Measurements from ENCODE around the gene NADK.
"Not testable (repeated sequence)": the region's sequence is repeated elsewhere in the genome, so short reads cannot be mapped to it uniquely, and the experiment has no call there.

The NADK gene

GRCh38 chr1:1738799-1739337, 39.4 kb downstream of the NADK start:
- H3K9me3 ChIP-seq (ENCODE audit: control insufficient read depth in 2 of 2, low read length in 2 of 2); H3K27me3 ChIP-seq (ENCODE audit: control insufficient read depth in 1 of 2, insufficient read depth in 2 of 2, low read length in 2 of 2); H3K36me3 ChIP-seq (ENCODE audit: control insufficient read depth in 2 of 2, insufficient read depth in 2 of 2, low read length in 2 of 2); H3K4me1 ChIP-seq (ENCODE audit: control insufficient read depth, insufficient read depth, low read length); H3K27ac ChIP-seq (ENCODE audit: low read length); H3K9ac ChIP-seq (ENCODE audit: low read length in 2 of 2); H3K4me3 ChIP-seq (ENCODE audit: low read length in 2 of 2): not testable (repeated sequence)

DNA sequence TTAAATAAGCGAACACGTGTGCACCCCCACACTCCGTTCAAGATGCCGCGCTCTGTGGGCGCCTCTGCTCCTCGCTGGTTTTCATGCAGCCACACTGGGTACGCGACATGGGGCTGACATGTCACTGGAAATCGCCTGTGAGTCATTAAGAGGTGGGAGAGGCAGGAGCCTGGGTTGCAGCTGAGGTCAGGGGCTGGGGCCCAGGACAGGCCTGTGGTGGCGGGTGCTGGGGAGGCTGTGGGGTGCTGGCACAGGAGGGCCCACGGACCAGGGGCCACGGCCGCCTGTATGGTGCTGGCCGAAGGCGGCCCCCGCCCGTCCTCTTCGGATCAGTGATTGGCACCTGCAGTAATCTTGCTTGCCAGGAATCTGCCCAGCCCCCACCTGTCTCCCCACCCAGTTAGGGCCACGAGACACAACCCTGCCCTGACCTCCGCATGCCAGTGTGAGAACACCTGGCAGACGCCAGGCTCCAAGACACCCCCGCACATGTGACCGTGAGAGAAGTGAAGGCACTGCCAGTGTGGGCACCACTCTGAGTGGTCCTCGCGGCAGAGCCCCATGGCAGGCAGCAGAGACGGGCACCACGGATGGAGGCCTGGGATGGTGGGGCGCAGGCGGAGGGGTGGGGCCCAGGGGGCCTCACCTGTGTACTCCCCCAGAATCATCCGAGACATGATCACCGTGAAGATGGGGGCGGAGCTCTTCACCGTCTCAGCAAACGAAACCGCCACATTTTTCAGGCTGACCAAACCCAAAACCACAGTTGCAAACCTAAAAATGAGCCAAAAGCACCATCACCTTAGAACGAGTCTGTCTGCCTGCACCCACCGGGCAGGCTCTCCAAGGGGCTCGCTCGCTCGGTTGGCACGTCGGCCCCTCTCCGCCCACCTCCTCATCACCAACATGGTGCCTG, 40.3 kb downstream of the NADK start:
- not testable (repeated sequence) for H3K27me3 ChIP-seq (ENCODE audit: control insufficient read depth in 1 of 2, insufficient read depth in 2 of 2, low read length in 2 of 2)

DNA sequence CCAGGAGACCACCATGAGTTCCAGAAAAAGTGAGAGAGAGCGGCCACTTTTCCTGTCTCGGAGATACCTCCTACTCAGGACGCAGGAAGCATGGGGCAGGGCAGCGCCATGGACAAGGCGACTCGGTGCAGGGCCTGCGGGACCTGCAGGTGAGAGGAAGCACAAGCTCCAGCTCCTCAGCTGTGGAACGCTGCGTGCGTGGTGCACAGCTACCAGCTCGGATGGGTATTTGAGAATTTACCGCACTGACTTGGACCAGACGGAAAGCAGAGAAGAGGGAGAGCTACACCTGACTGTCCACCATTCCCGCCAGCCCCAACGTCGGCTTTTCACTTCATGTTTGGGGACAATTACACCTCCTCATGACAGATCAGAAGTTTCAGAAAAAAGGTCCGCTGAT, 45.9 kb downstream of the NADK start:
- H3K27ac ChIP-seq (ENCODE audit: low read length), result no peak overlapping the region
- no peak overlapping the region for H3K9ac ChIP-seq (ENCODE audit: low read length in 2 of 2)
- peaks cover 4 to 10% of the 10 kb centered on the region in 2 donors for H3K36me3 ChIP-seq (ENCODE audit: control insufficient read depth in 2 of 2, insufficient read depth in 2 of 2, low read length in 2 of 2)
- H3K27me3 ChIP-seq (ENCODE audit: control insufficient read depth in 1 of 2, insufficient read depth in 2 of 2, low read length in 2 of 2), result no peaks in the 10 kb centered on the region
- no peak overlapping the region for H3K4me3 ChIP-seq (ENCODE audit: low read length in 2 of 2)
- H3K4me1 ChIP-seq (ENCODE audit: control insufficient read depth, insufficient read depth, low read length), result no peaks in the 10 kb centered on the region
- H3K9me3 ChIP-seq (ENCODE audit: control insufficient read depth in 2 of 2, low read length in 2 of 2), result no peaks in the 10 kb centered on the region

More for the DNA sequence above, 40.3 kb downstream of the NADK start:
- H3K4me3 ChIP-seq (ENCODE audit: low read length in 2 of 2); H3K9me3 ChIP-seq (ENCODE audit: control insufficient read depth in 2 of 2, low read length in 2 of 2); H3K36me3 ChIP-seq (ENCODE audit: control insufficient read depth in 2 of 2, insufficient read depth in 2 of 2, low read length in 2 of 2); H3K4me1 ChIP-seq (ENCODE audit: control insufficient read depth, insufficient read depth, low read length); H3K9ac ChIP-seq (ENCODE audit: low read length in 2 of 2); H3K27ac ChIP-seq (ENCODE audit: low read length): not testable (repeated sequence)

DNA sequence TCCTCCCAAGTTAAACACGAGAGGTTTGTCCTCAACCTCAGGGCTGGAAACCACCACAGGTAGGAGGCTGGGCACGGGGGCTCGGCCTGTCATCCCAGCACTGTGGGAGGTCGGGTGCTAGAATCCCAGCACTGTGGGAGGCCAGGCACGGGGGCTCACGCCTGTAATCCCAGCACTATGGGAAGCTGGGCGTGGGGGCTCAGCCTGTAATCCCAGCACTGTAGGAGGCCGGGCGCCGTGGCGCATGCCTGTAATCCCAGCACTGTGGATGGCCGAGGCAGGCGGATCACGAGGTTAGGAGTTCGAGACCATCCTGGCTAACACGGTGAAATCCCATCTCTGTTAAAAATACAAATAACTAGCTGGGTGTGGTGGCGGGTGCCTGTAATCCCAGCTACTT, 47.4 kb downstream of the NADK start:
- Histone ChIP-seq H3K4me1 (ENCODE audit: control insufficient read depth, insufficient read depth, low read length) (no peaks in the 10 kb centered on the region), H3K36me3 (ENCODE audit: control insufficient read depth in 2 of 2, insufficient read depth in 2 of 2, low read length in 2 of 2) (peaks cover 4 to 10% of the 10 kb centered on the region in 2 donors)

GRCh38 chr1:1730230-1730629, 48.0 kb downstream of the NADK start:
- H3K4me1 ChIP-seq (ENCODE audit: control insufficient read depth, insufficient read depth, low read length); H3K4me3 ChIP-seq (ENCODE audit: low read length in 2 of 2); H3K27ac ChIP-seq (ENCODE audit: low read length); H3K9me3 ChIP-seq (ENCODE audit: control insufficient read depth in 2 of 2, low read length in 2 of 2); H3K9ac ChIP-seq (ENCODE audit: low read length in 2 of 2); H3K27me3 ChIP-seq (ENCODE audit: control insufficient read depth in 1 of 2, insufficient read depth in 2 of 2, low read length in 2 of 2): not testable (repeated sequence)
- H3K36me3 ChIP-seq (ENCODE audit: control insufficient read depth in 2 of 2, insufficient read depth in 2 of 2, low read length in 2 of 2), result peaks cover 4 to 10% of the 10 kb centered on the region in 2 donors

More for the DNA sequence above, 47.4 kb downstream of the NADK start:
- no peaks in the 10 kb centered on the region for H3K9me3 ChIP-seq (ENCODE audit: control insufficient read depth in 2 of 2, low read length in 2 of 2)
- H3K27ac ChIP-seq (ENCODE audit: low read length), result no peak overlapping the region
- no peak overlapping the region for H3K9ac ChIP-seq (ENCODE audit: low read length in 2 of 2)
- no peaks in the 10 kb centered on the region for H3K27me3 ChIP-seq (ENCODE audit: control insufficient read depth in 1 of 2, insufficient read depth in 2 of 2, low read length in 2 of 2)
- no peak overlapping the region for H3K4me3 ChIP-seq (ENCODE audit: low read length in 2 of 2)

GRCh38 chr1:1729116-1729816, 49.0 kb downstream of the NADK start:
- not testable (repeated sequence) for H3K27me3 ChIP-seq (ENCODE audit: control insufficient read depth in 1 of 2, insufficient read depth in 2 of 2, low read length in 2 of 2); H3K9ac ChIP-seq (ENCODE audit: low read length in 2 of 2); H3K27ac ChIP-seq (ENCODE audit: low read length); H3K4me1 ChIP-seq (ENCODE audit: control insufficient read depth, insufficient read depth, low read length); H3K4me3 ChIP-seq (ENCODE audit: low read length in 2 of 2); H3K9me3 ChIP-seq (ENCODE audit: control insufficient read depth in 2 of 2, low read length in 2 of 2)
- peaks cover 4 to 10% of the 10 kb centered on the region in 2 donors for H3K36me3 ChIP-seq (ENCODE audit: control insufficient read depth in 2 of 2, insufficient read depth in 2 of 2, low read length in 2 of 2)

- not testable (repeated sequence) for H3K4me1 ChIP-seq (ENCODE audit: control insufficient read depth, insufficient read depth, low read length); H3K9me3 ChIP-seq (ENCODE audit: control insufficient read depth in 2 of 2, low read length in 2 of 2); H3K27me3 ChIP-seq (ENCODE audit: control insufficient read depth in 1 of 2, insufficient read depth in 2 of 2, low read length in 2 of 2); H3K4me3 ChIP-seq (ENCODE audit: low read length in 2 of 2); H3K27ac ChIP-seq (ENCODE audit: low read length); H3K9ac ChIP-seq (ENCODE audit: low read length in 2 of 2)
- peaks cover 4 to 10% of the 10 kb centered on the region in 2 donors for H3K36me3 ChIP-seq (ENCODE audit: control insufficient read depth in 2 of 2, insufficient read depth in 2 of 2, low read length in 2 of 2)
These were observed 49.8 kb downstream of the NADK start for GRCh38 chr1:1728308-1729005.

- H3K4me1 ChIP-seq (ENCODE audit: control insufficient read depth, insufficient read depth, low read length); H3K4me3 ChIP-seq (ENCODE audit: low read length in 2 of 2); H3K36me3 ChIP-seq (ENCODE audit: control insufficient read depth in 2 of 2, insufficient read depth in 2 of 2, low read length in 2 of 2); H3K27me3 ChIP-seq (ENCODE audit: control insufficient read depth in 1 of 2, insufficient read depth in 2 of 2, low read length in 2 of 2); H3K9me3 ChIP-seq (ENCODE audit: control insufficient read depth in 2 of 2, low read length in 2 of 2); H3K9ac ChIP-seq (ENCODE audit: low read length in 2 of 2); H3K27ac ChIP-seq (ENCODE audit: low read length): not testable (repeated sequence)
These were observed 51.1 kb downstream of the NADK start for GRCh38 chr1:1727131-1727651.

DNA sequence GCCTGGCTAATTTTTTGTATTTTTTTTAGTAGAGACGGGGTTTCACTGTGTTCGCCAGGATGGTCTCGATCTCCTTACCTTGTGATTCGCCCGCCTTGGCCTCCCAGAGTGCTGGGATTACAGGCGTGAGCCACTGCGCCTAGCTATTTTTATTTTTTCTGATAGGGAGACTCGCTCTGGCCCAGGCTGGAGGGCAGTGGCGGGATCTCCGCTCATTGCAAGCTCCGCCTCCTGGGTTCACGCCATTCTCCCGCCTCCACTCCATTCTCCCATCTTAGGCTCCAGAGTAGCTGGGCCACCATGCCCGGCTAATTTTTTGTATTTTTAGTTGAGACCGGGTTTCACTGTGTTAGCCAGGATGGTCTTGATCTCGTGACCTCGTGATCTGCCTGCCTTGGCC, 52.2 kb downstream of the NADK start:
- not testable (repeated sequence) for H3K27me3 ChIP-seq (ENCODE audit: control insufficient read depth in 1 of 2, insufficient read depth in 2 of 2, low read length in 2 of 2); H3K27ac ChIP-seq (ENCODE audit: low read length)

GRCh38 chr1:1724035-1724864, 54.0 kb downstream of the NADK start, which contains the start of gene CDK11A:
Gene CDK11A, minus strand, starts transcription at chr1:1724357. Its CDS starts 1,539 bp downstream, at chr1:1722818.
- not testable (repeated sequence) for H3K27me3 ChIP-seq (ENCODE audit: control insufficient read depth in 1 of 2, insufficient read depth in 2 of 2, low read length in 2 of 2); H3K4me1 ChIP-seq (ENCODE audit: control insufficient read depth, insufficient read depth, low read length); H3K36me3 ChIP-seq (ENCODE audit: control insufficient read depth in 2 of 2, insufficient read depth in 2 of 2, low read length in 2 of 2); H3K9me3 ChIP-seq (ENCODE audit: control insufficient read depth in 2 of 2, low read length in 2 of 2)
- H3K4me3 ChIP-seq (ENCODE audit: low read length in 2 of 2), result peak within 1 kb of the TSS; percentile 67 to 74
- peak within 1 kb of the TSS; percentile 86 for H3K27ac ChIP-seq (ENCODE audit: low read length)
- peak within 1 kb of the TSS; percentile 77 to 79 for H3K9ac ChIP-seq (ENCODE audit: low read length in 2 of 2)

More for the DNA sequence above, 52.2 kb downstream of the NADK start:
- not testable (repeated sequence) for H3K36me3 ChIP-seq (ENCODE audit: control insufficient read depth in 2 of 2, insufficient read depth in 2 of 2, low read length in 2 of 2); H3K4me3 ChIP-seq (ENCODE audit: low read length in 2 of 2); H3K9me3 ChIP-seq (ENCODE audit: control insufficient read depth in 2 of 2, low read length in 2 of 2); H3K9ac ChIP-seq (ENCODE audit: low read length in 2 of 2); H3K4me1 ChIP-seq (ENCODE audit: control insufficient read depth, insufficient read depth, low read length)
